Stimulated activated CD8-positive, alpha-beta memory T cell treated with anti-CD3 and anti-CD28 coated beads, Interleukin-15, amount 100 ng/mL, for 1 hour (primary cell): ENCODE data around the gene EIF4B.

Source experiments
- DNase-seq: peaks from one replicate; pipeline ENCODE4 v3.0.0-alpha.2; 2020; ENCODE audit warnings: low read depth

EIF4B gene

GRCh38 chr12:53057816-53058500, 51.7 kb downstream of the EIF4B start:
- no peak for DNase-seq

GRCh38 chr12:53058674-53059433, 52.6 kb downstream of the EIF4B start:
- no peak for DNase-seq

- no peak for DNase-seq
Observed at GRCh38 chr12:53059434-53060063, 53.3 kb downstream of the EIF4B start.

- no peak for DNase-seq
Observed at GRCh38 chr12:53060064-53060720, 53.9 kb downstream of the EIF4B start.

GRCh38 chr12:53060721-53061276, 54.5 kb downstream of the EIF4B start:
- no peak for DNase-seq

- DNase-seq, result no peak
Observed at GRCh38 chr12:53061404-53062010, 55.3 kb downstream of the EIF4B start.

GRCh38 chr12:53062011-53062961, 56.0 kb downstream of the EIF4B start:
- DNase-seq, result no peak

- DNase-seq, result no peak
Observed at GRCh38 chr12:53062977-53063707, 56.9 kb downstream of the EIF4B start.

GRCh38 chr12:53063708-53064612, 57.7 kb downstream of the EIF4B start:
- no peak for DNase-seq

GRCh38 chr12:53064613-53065436, 58.6 kb downstream of the EIF4B start:
- DNase-seq, result no peak

- no peak for DNase-seq
Observed at GRCh38 chr12:53065470-53065869, 59.2 kb downstream of the EIF4B start.

- DNase-seq, result peak; percentile 64
Observed at GRCh38 chr12:53065975-53066931, 60.0 kb downstream of the EIF4B start.

- DNase-seq, result no peak
Observed at GRCh38 chr12:53067074-53067992, 61.1 kb downstream of the EIF4B start.

GRCh38 chr12:53067993-53068770, 61.9 kb downstream of the EIF4B start:
- DNase-seq, result no peak
